VCaP (cell line): ENCODE measurements around the gene WWOX.

Source experiments
- H3K27ac ChIP-seq: fragments of 450-650 bp; 2 replicates; pipeline ENCODE4 v1.5.1; 2017
- TF ChIP-seq, protein P1 (sequence below): fragments of 450-650 bp; conservative IDR thresholded peaks from 2 replicates; pipeline ENCODE4 v1.5.1; 2017; ENCODE audit warnings: mild to moderate bottlenecking, moderate library complexity

WWOX gene

DNA sequence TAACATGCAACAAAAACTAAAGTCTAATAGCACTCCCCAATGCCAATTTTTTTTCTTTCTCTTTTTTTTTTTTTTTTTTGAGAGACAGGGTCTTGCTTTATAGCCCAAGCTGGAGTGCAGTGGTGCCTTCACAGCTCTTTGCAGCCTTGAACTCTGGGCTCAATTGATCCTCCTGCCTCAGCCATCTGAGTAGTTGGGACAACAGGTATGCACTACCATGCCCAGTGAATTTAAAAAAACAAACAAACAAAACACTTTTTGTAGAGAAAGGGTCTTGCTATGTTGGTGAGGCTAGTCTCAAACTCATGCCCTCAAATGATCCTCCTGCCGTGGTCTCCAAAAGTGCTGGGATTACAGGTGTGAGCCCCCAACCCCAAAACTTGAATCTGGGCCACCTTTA is 632.3 kb downstream of the WWOX start:
- no peak overlapping the region for H3K27ac ChIP-seq
- TF ChIP-seq, protein P1, sequence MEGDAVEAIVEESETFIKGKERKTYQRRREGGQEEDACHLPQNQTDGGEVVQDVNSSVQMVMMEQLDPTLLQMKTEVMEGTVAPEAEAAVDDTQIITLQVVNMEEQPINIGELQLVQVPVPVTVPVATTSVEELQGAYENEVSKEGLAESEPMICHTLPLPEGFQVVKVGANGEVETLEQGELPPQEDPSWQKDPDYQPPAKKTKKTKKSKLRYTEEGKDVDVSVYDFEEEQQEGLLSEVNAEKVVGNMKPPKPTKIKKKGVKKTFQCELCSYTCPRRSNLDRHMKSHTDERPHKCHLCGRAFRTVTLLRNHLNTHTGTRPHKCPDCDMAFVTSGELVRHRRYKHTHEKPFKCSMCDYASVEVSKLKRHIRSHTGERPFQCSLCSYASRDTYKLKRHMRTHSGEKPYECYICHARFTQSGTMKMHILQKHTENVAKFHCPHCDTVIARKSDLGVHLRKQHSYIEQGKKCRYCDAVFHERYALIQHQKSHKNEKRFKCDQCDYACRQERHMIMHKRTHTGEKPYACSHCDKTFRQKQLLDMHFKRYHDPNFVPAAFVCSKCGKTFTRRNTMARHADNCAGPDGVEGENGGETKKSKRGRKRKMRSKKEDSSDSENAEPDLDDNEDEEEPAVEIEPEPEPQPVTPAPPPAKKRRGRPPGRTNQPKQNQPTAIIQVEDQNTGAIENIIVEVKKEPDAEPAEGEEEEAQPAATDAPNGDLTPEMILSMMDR: no peak

- H3K27ac ChIP-seq: no peak overlapping the region
- TF ChIP-seq, protein P1: no peak
Measured at GRCh38 chr16:78732696-78733095, 633.2 kb downstream of the WWOX start.

GRCh38 chr16:78735337-78735736 is 635.9 kb downstream of the WWOX start:
- TF ChIP-seq, protein P1: no peak
- H3K27ac ChIP-seq: no peak overlapping the region

DNA sequence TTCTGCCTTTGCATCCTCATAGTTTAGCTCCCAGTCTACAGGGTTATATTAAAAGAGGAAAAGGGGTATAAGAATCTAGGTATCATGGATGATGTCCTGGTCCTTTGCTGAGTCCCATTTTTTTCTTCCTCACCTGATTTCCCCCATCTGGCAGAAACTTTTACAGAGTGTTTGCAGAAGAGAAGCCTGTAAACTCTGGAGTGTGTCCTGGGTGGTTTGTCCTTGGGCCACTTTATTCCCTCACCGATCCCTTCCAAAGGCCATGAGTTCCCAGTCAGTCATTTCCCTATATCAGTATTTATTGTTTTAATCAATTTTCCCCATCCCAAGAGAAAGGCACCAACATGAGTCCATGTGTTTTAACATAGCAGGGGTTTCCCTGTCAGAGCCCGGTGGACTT is 638.2 kb downstream of the WWOX start:
- TF ChIP-seq, protein P1: no peak
- no peak overlapping the region for H3K27ac ChIP-seq

- TF ChIP-seq, protein P1: no peak
Measured at GRCh38 chr16:78738557-78738956, 639.1 kb downstream of the WWOX start.

DNA sequence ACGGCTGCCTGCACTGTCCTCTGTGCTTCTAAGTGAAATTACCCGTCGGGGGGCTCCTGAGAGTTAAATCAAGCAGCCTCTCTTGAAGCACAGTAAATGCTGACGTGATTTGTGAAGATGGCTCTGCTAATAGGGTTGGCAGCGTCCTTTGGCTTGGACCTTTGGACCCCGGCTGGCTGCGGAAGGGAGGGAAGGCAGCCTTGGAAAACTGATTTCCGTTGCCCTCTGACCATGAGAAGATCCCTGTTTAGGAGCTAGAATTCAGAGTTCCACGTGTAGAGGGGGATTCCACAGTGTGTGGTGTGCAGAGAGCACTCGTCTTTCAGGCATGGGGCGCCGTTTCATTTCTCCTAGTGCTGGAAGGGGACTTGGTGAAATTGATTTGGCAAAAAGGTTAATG is 640.8 kb downstream of the WWOX start:
- TF ChIP-seq, protein P1: no peak
- H3K27ac ChIP-seq: no peak overlapping the region

More at GRCh38 chr16:78738557-78738956, 639.1 kb downstream of the WWOX start:
- H3K27ac ChIP-seq: no peak overlapping the region

DNA sequence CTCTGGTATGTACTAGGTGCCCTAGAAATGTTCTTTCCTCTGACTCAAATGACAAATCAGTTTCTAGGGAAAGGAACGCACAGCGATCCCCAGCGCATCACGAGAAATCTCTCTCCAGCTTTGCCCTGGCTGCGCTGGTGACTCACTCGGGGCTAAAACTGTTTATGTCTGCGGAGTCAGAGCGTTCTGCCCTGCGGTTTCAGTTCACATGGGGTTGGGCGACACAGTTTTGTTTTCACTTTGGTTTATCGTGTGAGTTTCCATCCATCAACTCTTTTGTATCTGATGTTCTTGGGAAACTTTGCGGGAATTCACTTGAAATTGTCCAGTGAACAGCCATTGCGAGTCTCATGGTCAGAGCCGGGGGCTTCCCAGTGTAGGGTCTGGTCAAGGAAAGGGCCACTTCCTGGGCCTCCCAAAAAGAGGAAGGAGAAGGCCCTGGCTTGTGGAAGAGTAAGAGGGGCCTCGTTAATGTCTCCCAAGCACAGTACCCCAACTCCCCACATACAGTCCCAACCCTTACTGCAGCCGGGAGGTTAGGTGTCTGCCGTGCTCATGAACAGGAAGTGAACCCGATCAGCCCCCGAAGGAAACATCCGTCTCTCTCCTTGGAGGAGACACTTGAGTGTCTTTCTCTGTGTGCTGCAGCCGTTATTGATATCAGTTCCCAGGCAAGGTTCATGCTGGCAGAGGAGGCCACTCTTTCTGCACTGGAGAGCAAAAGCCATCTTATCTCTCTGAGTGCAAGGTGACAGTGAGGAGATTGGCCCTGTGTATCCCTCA is 643.2 kb downstream of the WWOX start:
- TF ChIP-seq, protein P1: no peak
- H3K27ac ChIP-seq: no peak overlapping the region
